ENCODE measurements around the gene CASZ1. TPM values are rescaled to one million over a fixed set of nuclear protein-coding genes. Genes with fewer than 3 reads are reported as not detected.
A peak's percentile ranks its signal among the peaks of the same experiment; 100 is the strongest.

The CASZ1 gene
- total RNA-seq, 1 donor from 2014 or later = 26.1 TPM

DNA sequence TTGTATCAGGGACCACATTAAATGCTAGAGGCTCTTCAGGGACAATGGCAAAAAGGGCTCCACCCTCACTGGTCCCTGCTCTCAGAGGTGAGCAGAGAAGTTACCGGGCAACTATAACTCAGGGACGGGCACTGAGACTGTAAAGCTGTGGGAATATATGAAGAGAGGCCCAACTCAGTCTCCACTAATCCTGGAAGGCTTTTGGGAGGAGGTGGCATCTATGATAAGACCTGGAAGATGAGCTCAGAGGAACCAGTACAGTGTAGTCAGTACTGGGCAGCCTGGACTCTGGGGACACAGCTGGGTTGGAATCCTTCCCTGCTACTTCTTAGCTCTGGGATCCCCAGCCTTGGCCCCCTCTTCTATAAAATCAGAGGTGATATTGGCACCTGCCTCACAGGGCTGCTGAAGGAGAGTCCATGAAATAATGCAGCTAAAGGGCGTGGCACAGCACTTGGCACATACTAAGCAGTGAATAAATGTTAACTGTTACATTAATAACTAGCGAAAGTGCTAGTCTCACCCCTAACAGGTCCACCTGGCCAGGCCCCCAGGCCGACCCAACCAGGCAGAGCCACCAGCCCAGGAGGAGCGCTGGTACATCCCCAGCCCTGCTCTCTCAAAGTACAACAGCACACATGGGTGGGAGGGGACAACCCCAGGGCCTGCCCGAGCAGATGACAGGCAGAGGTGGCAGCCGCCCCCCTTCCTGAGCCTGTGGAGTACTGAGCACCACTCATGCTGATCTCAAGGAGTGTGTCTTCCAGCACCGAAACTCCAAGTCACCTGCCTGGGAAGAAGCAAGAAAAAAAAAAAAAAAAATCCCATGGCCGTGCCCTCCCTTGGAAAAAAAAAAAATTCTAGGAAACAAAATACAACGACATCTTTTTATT is 62.7 kb downstream of the CASZ1 start:
- no peaks in the 10 kb centered on the region for H3K27me3 ChIP-seq (ENCODE audit: control insufficient read depth in 3 of 3, insufficient read depth in 3 of 3, low read length in 3 of 3)
- H3K9me3 ChIP-seq (ENCODE audit: control insufficient read depth in 3 of 3, low read length in 3 of 3) = no peaks in the 10 kb centered on the region
- H3K4me3 ChIP-seq (ENCODE audit: low read length in 3 of 3) = no peak overlapping the region
- H3K4me1 ChIP-seq (ENCODE audit: control insufficient read depth in 3 of 3, insufficient read depth in 3 of 3, low read length in 3 of 3) = peaks cover 42 to 67% (median 47%) of the 10 kb centered on the region in 3 donors
- H3K27ac ChIP-seq (ENCODE audit: low read depth, low read length) = no peak overlapping the region
- peak overlapping the region in 1 of 3 donors; percentile 33 for H3K9ac ChIP-seq (ENCODE audit: low read depth in 1 of 3, low read length in 3 of 3)
- no peaks in the 10 kb centered on the region for H3K36me3 ChIP-seq (ENCODE audit: control insufficient read depth in 3 of 3, insufficient read depth in 3 of 3, low read length in 3 of 3)

- Histone ChIP-seq H3K4me1 (ENCODE audit: control insufficient read depth in 3 of 3, insufficient read depth in 3 of 3, low read length in 3 of 3) (peaks cover 36 to 63% (median 43%) of the 10 kb centered on the region in 3 donors), H3K9me3 (ENCODE audit: control insufficient read depth in 3 of 3, low read length in 3 of 3) (no peaks in the 10 kb centered on the region), H3K27ac (ENCODE audit: low read depth, low read length) (no peak overlapping the region), H3K9ac (ENCODE audit: low read depth in 1 of 3, low read length in 3 of 3) (no peak overlapping the region), H3K27me3 (ENCODE audit: control insufficient read depth in 3 of 3, insufficient read depth in 3 of 3, low read length in 3 of 3) (no peaks in the 10 kb centered on the region), H3K4me3 (ENCODE audit: low read length in 3 of 3) (no peak overlapping the region), H3K36me3 (ENCODE audit: control insufficient read depth in 3 of 3, insufficient read depth in 3 of 3, low read length in 3 of 3) (no peaks in the 10 kb centered on the region)
Observed at GRCh38 chr1:10730985-10731384, 65.5 kb downstream of the CASZ1 start.

GRCh38 chr1:10728595-10729410 is 67.6 kb downstream of the CASZ1 start:
- no peaks in the 10 kb centered on the region for H3K27me3 ChIP-seq (ENCODE audit: control insufficient read depth in 3 of 3, insufficient read depth in 3 of 3, low read length in 3 of 3)
- H3K36me3 ChIP-seq (ENCODE audit: control insufficient read depth in 3 of 3, insufficient read depth in 3 of 3, low read length in 3 of 3) = no peaks in the 10 kb centered on the region
- H3K4me3 ChIP-seq (ENCODE audit: low read length in 3 of 3) = no peak overlapping the region
- H3K27ac ChIP-seq (ENCODE audit: low read depth, low read length) = no peak overlapping the region
- H3K9me3 ChIP-seq (ENCODE audit: control insufficient read depth in 3 of 3, low read length in 3 of 3) = no peaks in the 10 kb centered on the region
- H3K4me1 ChIP-seq (ENCODE audit: control insufficient read depth in 3 of 3, insufficient read depth in 3 of 3, low read length in 3 of 3) = peaks cover 42 to 64% (median 45%) of the 10 kb centered on the region in 3 donors
- H3K9ac ChIP-seq (ENCODE audit: low read depth in 1 of 3, low read length in 3 of 3) = no peak overlapping the region

GRCh38 chr1:10727751-10728232 is 68.7 kb downstream of the CASZ1 start:
- no peaks in the 10 kb centered on the region for H3K27me3 ChIP-seq (ENCODE audit: control insufficient read depth in 3 of 3, insufficient read depth in 3 of 3, low read length in 3 of 3)
- peak overlapping the region in 1 of 3 donors; percentile 40 for H3K9ac ChIP-seq (ENCODE audit: low read depth in 1 of 3, low read length in 3 of 3)
- no peaks in the 10 kb centered on the region for H3K9me3 ChIP-seq (ENCODE audit: control insufficient read depth in 3 of 3, low read length in 3 of 3)
- no peaks in the 10 kb centered on the region for H3K36me3 ChIP-seq (ENCODE audit: control insufficient read depth in 3 of 3, insufficient read depth in 3 of 3, low read length in 3 of 3)
- peaks cover 49 to 65% (median 53%) of the 10 kb centered on the region in 3 donors for H3K4me1 ChIP-seq (ENCODE audit: control insufficient read depth in 3 of 3, insufficient read depth in 3 of 3, low read length in 3 of 3)
- H3K27ac ChIP-seq (ENCODE audit: low read depth, low read length) = no peak overlapping the region
- H3K4me3 ChIP-seq (ENCODE audit: low read length in 3 of 3) = no peak overlapping the region

DNA sequence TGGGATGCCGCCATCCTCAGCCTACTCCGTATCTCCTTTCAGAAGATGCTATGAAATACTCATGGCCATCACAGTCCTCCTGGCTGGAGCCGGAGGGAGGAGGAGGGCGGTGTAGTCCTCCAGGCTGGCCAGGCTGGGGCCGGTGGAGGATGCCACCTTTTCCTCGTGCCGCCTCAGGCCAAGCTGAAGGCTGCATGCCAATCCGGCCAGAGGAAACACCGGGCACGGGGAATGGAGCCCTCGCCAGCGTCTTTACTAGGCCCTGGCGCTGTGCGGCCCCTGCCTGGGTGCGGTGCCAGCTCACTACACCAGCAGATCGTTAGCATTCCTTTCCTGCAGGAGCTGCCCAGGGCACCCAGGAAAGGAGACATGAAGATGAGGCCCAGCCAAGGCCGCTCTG is 70.1 kb downstream of the CASZ1 start:
- no peaks in the 10 kb centered on the region for H3K36me3 ChIP-seq (ENCODE audit: control insufficient read depth in 3 of 3, insufficient read depth in 3 of 3, low read length in 3 of 3)
- H3K27me3 ChIP-seq (ENCODE audit: control insufficient read depth in 3 of 3, insufficient read depth in 3 of 3, low read length in 3 of 3) = no peaks in the 10 kb centered on the region
- peaks cover 49 to 74% (median 63%) of the 10 kb centered on the region in 3 donors for H3K4me1 ChIP-seq (ENCODE audit: control insufficient read depth in 3 of 3, insufficient read depth in 3 of 3, low read length in 3 of 3)
- H3K4me3 ChIP-seq (ENCODE audit: low read length in 3 of 3) = no peak overlapping the region
- H3K9me3 ChIP-seq (ENCODE audit: control insufficient read depth in 3 of 3, low read length in 3 of 3) = no peaks in the 10 kb centered on the region
- peak overlapping the region in 1 of 3 donors; percentile 69 for H3K9ac ChIP-seq (ENCODE audit: low read depth in 1 of 3, low read length in 3 of 3)
- peak overlapping the region; percentile 99 for H3K27ac ChIP-seq (ENCODE audit: low read depth, low read length)

GRCh38 chr1:10724948-10725847 is 71.2 kb downstream of the CASZ1 start:
- no peak overlapping the region for H3K4me3 ChIP-seq (ENCODE audit: low read length in 3 of 3)
- H3K9ac ChIP-seq (ENCODE audit: low read depth in 1 of 3, low read length in 3 of 3) = peak overlapping the region in 2 of 3 donors; percentile 67 to 86
- no peaks in the 10 kb centered on the region for H3K9me3 ChIP-seq (ENCODE audit: control insufficient read depth in 3 of 3, low read length in 3 of 3)
- peaks cover 51 to 85% (median 73%) of the 10 kb centered on the region in 3 donors for H3K4me1 ChIP-seq (ENCODE audit: control insufficient read depth in 3 of 3, insufficient read depth in 3 of 3, low read length in 3 of 3)
- no peaks in the 10 kb centered on the region for H3K36me3 ChIP-seq (ENCODE audit: control insufficient read depth in 3 of 3, insufficient read depth in 3 of 3, low read length in 3 of 3)
- H3K27ac ChIP-seq (ENCODE audit: low read depth, low read length) = peak overlapping the region; percentile 99
- H3K27me3 ChIP-seq (ENCODE audit: control insufficient read depth in 3 of 3, insufficient read depth in 3 of 3, low read length in 3 of 3) = no peaks in the 10 kb centered on the region

- Histone ChIP-seq H3K4me3 (ENCODE audit: low read length in 3 of 3) (peak overlapping the region; percentile 15 to 45 (median 21)), H3K27ac (ENCODE audit: low read depth, low read length) (peak overlapping the region; percentile 99), H3K4me1 (ENCODE audit: control insufficient read depth in 3 of 3, insufficient read depth in 3 of 3, low read length in 3 of 3) (peaks cover 51 to 90% (median 78%) of the 10 kb centered on the region in 3 donors), H3K9ac (ENCODE audit: low read depth in 1 of 3, low read length in 3 of 3) (peak overlapping the region; percentile 67 to 86 (median 75)), H3K27me3 (ENCODE audit: control insufficient read depth in 3 of 3, insufficient read depth in 3 of 3, low read length in 3 of 3) (no peaks in the 10 kb centered on the region), H3K9me3 (ENCODE audit: control insufficient read depth in 3 of 3, low read length in 3 of 3) (no peaks in the 10 kb centered on the region), H3K36me3 (ENCODE audit: control insufficient read depth in 3 of 3, insufficient read depth in 3 of 3, low read length in 3 of 3) (no peaks in the 10 kb centered on the region)
Observed at GRCh38 chr1:10724511-10724910, 71.9 kb downstream of the CASZ1 start.

DNA sequence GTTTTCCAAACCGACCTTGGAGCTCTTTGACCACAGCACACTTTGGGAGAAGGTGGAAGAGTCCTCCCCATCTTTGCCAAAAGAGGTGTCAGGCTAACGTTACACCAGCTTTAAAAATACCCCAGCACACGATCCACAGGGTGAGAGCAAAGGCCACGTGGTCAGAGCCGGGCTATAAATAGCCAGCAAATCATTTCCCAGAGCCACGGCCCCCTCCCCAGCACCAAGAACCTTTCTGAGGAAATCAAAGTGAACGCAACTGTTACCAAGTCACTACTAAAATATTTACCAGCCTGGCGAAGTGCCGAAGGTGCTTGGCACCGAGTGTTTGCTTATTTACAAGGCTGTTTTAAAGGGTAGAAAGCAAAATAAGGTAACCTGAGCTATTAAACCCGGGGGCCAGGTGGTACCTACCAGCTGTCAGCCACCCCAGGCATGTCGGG is 72.4 kb downstream of the CASZ1 start:
- no peaks in the 10 kb centered on the region for H3K27me3 ChIP-seq (ENCODE audit: control insufficient read depth in 3 of 3, insufficient read depth in 3 of 3, low read length in 3 of 3)
- H3K4me1 ChIP-seq (ENCODE audit: control insufficient read depth in 3 of 3, insufficient read depth in 3 of 3, low read length in 3 of 3) = peaks cover 55 to 90% (median 82%) of the 10 kb centered on the region in 3 donors
- H3K36me3 ChIP-seq (ENCODE audit: control insufficient read depth in 3 of 3, insufficient read depth in 3 of 3, low read length in 3 of 3) = no peaks in the 10 kb centered on the region
- H3K4me3 ChIP-seq (ENCODE audit: low read length in 3 of 3) = peak overlapping the region; percentile 24 to 45 (median 36)
- no peaks in the 10 kb centered on the region for H3K9me3 ChIP-seq (ENCODE audit: control insufficient read depth in 3 of 3, low read length in 3 of 3)
- H3K27ac ChIP-seq (ENCODE audit: low read depth, low read length) = peak overlapping the region; percentile 99
- H3K9ac ChIP-seq (ENCODE audit: low read depth in 1 of 3, low read length in 3 of 3) = peak overlapping the region; percentile 67 to 86 (median 75)

- no peaks in the 10 kb centered on the region for H3K9me3 ChIP-seq (ENCODE audit: control insufficient read depth in 3 of 3, low read length in 3 of 3)
- H3K27me3 ChIP-seq (ENCODE audit: control insufficient read depth in 3 of 3, insufficient read depth in 3 of 3, low read length in 3 of 3) = no peaks in the 10 kb centered on the region
- peak overlapping the region in 2 of 3 donors; percentile 36 to 63 for H3K4me3 ChIP-seq (ENCODE audit: low read length in 3 of 3)
- no peaks in the 10 kb centered on the region for H3K36me3 ChIP-seq (ENCODE audit: control insufficient read depth in 3 of 3, insufficient read depth in 3 of 3, low read length in 3 of 3)
- peaks cover 61 to 95% (median 86%) of the 10 kb centered on the region in 3 donors for H3K4me1 ChIP-seq (ENCODE audit: control insufficient read depth in 3 of 3, insufficient read depth in 3 of 3, low read length in 3 of 3)
- peak overlapping the region in 2 of 3 donors; percentile 53 to 60 for H3K9ac ChIP-seq (ENCODE audit: low read depth in 1 of 3, low read length in 3 of 3)
- peak overlapping the region; percentile 99 for H3K27ac ChIP-seq (ENCODE audit: low read depth, low read length)
Observed at GRCh38 chr1:10723317-10723716, 73.1 kb downstream of the CASZ1 start.
